ENCODE data around the gene AFF4.

GRCh38 chr5:132926437-132926836, 37.0 kb downstream of the AFF4 start:
- TF ChIP-seq, protein P1, sequence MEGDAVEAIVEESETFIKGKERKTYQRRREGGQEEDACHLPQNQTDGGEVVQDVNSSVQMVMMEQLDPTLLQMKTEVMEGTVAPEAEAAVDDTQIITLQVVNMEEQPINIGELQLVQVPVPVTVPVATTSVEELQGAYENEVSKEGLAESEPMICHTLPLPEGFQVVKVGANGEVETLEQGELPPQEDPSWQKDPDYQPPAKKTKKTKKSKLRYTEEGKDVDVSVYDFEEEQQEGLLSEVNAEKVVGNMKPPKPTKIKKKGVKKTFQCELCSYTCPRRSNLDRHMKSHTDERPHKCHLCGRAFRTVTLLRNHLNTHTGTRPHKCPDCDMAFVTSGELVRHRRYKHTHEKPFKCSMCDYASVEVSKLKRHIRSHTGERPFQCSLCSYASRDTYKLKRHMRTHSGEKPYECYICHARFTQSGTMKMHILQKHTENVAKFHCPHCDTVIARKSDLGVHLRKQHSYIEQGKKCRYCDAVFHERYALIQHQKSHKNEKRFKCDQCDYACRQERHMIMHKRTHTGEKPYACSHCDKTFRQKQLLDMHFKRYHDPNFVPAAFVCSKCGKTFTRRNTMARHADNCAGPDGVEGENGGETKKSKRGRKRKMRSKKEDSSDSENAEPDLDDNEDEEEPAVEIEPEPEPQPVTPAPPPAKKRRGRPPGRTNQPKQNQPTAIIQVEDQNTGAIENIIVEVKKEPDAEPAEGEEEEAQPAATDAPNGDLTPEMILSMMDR (conservative IDR thresholded peaks at IDR 0.05; ENCODE audit: low read depth, low read length): no peak
- no peak for TF ChIP-seq EZH2 (IDR thresholded peaks at IDR 0.05; ENCODE audit: borderline replicate concordance, low read depth, low read length, poor library complexity, severe bottlenecking)

All from A673 (cell line).